ENCODE results near the gene FAM170A.

GRCh38 chr5:119666542-119666941, 37.2 kb downstream of the FAM170A start:
- TF ChIP-seq ZNF384 (IDR thresholded peaks at IDR 0.05) (no peak), LEF1 (IDR thresholded peaks at IDR 0.05; ENCODE audit: borderline replicate concordance) (no peak), BHLHE40 (IDR thresholded peaks at IDR 0.05; ENCODE audit: borderline replicate concordance) (no peak)

Data from HEK293T (cell line).